HG03378 (cell line): ENCODE data around the gene FOXL2.

ENCODE experiments used
- ATAC-seq: cut with Tn5 transposase; IDR thresholded peaks from one replicate; pipeline ENCODE4 v1.9.1; 2021; ENCODE audit warnings: mild to moderate bottlenecking, moderate library complexity; ENCODE audit not compliant: unreplicated experiment

FOXL2 gene

GRCh38 chr3:138898708-138899107 lies 48.2 kb downstream of the FOXL2 start:
- ATAC-seq = no peak

GRCh38 chr3:138898301-138898700 lies 48.6 kb downstream of the FOXL2 start:
- no peak for ATAC-seq
